ENCODE results near the gene PRSS57.

The PRSS57 gene

DNA sequence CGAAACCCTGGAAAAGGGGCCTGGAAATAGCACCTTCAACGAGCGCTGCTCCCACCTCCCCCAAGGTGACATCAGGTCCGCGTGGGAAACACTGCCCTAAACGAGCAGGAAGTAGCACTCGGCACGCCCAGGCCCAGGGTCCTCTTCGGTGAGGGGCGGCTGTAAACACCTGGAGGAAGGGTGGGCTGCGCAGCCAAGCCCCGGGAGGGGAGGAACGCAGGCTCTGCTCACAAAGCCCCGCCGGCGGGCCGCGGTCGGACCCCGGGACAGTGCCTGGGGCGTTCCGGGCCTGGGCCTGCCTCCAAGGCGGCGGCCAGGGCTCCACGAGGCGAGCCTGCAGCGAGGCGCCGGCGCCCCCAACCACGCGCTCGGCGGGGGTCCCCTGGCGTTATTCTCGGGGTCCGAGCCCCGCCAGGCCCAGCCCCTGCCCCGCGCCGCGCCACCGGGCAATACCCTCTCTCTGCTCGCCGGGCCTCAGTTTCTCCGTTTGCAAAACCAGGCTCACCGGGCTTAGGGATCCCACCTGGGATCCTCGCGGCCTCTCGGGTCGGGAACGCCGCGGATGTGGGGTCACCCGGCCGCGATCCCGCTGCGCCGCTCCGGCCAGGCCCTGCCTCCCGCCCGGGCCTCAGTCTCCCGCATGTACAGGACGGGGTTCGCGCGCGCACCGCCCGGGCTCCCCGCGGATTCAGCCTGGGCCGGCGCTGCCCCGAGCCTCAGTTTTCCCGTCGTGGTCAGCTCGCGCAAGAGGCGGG lies 32.9 kb downstream of the PRSS57 start (continued):
- TF ChIP-seq, protein P1, sequence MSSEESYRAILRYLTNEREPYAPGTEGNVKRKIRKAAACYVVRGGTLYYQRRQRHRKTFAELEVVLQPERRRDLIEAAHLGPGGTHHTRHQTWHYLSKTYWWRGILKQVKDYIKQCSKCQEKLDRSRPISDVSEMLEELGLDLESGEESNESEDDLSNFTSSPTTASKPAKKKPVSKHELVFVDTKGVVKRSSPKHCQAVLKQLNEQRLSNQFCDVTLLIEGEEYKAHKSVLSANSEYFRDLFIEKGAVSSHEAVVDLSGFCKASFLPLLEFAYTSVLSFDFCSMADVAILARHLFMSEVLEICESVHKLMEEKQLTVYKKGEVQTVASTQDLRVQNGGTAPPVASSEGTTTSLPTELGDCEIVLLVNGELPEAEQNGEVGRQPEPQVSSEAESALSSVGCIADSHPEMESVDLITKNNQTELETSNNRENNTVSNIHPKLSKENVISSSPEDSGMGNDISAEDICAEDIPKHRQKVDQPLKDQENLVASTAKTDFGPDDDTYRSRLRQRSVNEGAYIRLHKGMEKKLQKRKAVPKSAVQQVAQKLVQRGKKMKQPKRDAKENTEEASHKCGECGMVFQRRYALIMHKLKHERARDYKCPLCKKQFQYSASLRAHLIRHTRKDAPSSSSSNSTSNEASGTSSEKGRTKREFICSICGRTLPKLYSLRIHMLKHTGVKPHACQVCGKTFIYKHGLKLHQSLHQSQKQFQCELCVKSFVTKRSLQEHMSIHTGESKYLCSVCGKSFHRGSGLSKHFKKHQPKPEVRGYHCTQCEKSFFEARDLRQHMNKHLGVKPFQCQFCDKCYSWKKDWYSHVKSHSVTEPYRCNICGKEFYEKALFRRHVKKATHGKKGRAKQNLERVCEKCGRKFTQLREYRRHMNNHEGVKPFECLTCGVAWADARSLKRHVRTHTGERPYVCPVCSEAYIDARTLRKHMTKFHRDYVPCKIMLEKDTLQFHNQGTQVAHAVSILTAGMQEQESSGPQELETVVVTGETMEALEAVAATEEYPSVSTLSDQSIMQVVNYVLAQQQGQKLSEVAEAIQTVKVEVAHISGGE (tag by site-specific recombination; conservative IDR thresholded peaks at IDR 0.05; ENCODE audit: low read depth), result peak; percentile 22; the same call in 1 of the 2 replicates
- TF ChIP-seq ZNF335 (tag by site-specific recombination; conservative IDR thresholded peaks at IDR 0.05), result peak; percentile 55

- Histone ChIP-seq H3K36me3 (ENCODE audit: control insufficient read depth in 2 of 2, insufficient read depth in 1 of 2, low read length in 2 of 2) (peaks cover 0 to 41% of the 10 kb centered on the region in 2 experiments; a peak in 1 of 3 replicates), H3K4me1 (ENCODE audit: control insufficient read depth, insufficient read depth, low read length) (peaks cover 9% of the 10 kb centered on the region), H3K27ac (ENCODE audit: extremely low read depth, low read depth, low read length) (peak overlapping the region; percentile 94), H3K9me3 (ENCODE audit: control insufficient read depth, insufficient read depth, low read depth, low read length) (no peaks in the 10 kb centered on the region), H3K4me3 (ENCODE audit: low read depth, low read length) (peak overlapping the region; percentile 86)
- CTCF ChIA-PET, result interaction anchor here (0.6 kb wide), 1 partner anchor 142 kb away, joined by 3 read pairs; no protein-coding TSS in a partner anchor
- POLR2A ChIA-PET, result interaction anchor here (0.5 kb wide), 1 partner anchor 1129 kb away, joined by 3 read pairs; no protein-coding TSS in a partner anchor
- no peak for TF ChIP-seq ZNF707 (tag by site-specific recombination; IDR thresholded peaks at IDR 0.05)
- no peak for TF ChIP-seq KLF16 (tag by site-specific recombination; IDR thresholded peaks at IDR 0.05)
- no peak for TF ChIP-seq ZNF398 (tag by site-specific recombination; IDR thresholded peaks at IDR 0.05)
- no peak for TF ChIP-seq ZNF16 (tag by site-specific recombination; IDR thresholded peaks at IDR 0.05; ENCODE audit: low read depth)
- peak; percentile 26; the same call in 1 of the 2 replicates for TF ChIP-seq ZNF76 (tag by site-specific recombination; IDR thresholded peaks at IDR 0.05; ENCODE audit: borderline replicate concordance, low read depth)
- peak; percentile 23 for TF ChIP-seq ZIC2 (tag by site-specific recombination; IDR thresholded peaks at IDR 0.05)
- TF ChIP-seq GLIS1 (tag by site-specific recombination; IDR thresholded peaks at IDR 0.05), result peak; percentile 24; the same call in 1 of the 2 replicates
- peak; percentile 33; the same call in 1 of the 2 replicates for TF ChIP-seq SP2 (tag by site-specific recombination; IDR thresholded peaks at IDR 0.05)
- TF ChIP-seq, protein P2, sequence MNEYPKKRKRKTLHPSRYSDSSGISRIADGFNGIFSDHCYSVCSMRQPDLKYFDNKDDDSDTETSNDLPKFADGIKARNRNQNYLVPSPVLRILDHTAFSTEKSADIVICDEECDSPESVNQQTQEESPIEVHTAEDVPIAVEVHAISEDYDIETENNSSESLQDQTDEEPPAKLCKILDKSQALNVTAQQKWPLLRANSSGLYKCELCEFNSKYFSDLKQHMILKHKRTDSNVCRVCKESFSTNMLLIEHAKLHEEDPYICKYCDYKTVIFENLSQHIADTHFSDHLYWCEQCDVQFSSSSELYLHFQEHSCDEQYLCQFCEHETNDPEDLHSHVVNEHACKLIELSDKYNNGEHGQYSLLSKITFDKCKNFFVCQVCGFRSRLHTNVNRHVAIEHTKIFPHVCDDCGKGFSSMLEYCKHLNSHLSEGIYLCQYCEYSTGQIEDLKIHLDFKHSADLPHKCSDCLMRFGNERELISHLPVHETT (tag by site-specific recombination; IDR thresholded peaks at IDR 0.05), result no peak
Measured at GRCh38 chr19:661427-662196, 33.6 kb downstream of the PRSS57 start.

DNA sequence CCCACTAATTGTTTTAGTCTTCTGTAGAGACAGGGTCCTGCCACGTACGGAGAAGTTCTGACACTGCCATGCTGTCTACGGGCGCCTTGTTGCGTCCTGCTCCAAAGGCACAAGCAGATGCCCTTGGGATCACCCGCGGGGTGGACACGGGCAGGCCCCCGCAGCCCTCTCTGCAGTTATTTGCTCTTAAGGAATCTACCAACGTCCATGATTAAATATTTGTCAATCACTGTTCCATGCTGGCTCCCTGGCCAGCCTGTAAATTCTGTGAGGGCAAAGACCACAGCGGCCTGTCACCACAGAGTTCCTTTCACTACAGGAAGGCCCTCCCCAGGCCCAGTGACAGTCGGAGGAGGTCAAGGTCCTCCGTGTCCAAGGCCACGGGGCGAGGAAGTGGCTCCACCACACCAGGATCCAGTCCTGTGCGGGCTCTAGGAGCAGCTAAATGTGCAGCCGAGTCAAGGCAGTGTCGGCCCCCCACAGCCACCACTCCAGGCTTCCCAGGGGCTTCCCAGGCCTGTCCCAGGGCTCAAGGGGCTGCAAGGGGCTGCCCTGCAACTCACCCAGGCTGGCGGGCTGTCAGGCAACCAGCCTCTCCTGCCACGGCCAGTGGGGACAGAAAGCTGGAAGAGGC lies 34.3 kb downstream of the PRSS57 start:
- TF ChIP-seq ZNF747 (tag by site-specific recombination; IDR thresholded peaks at IDR 0.05) (no peak), ZXDB (tag by site-specific recombination; IDR thresholded peaks at IDR 0.05) (peak; percentile 88), ZIC2 (tag by site-specific recombination; IDR thresholded peaks at IDR 0.05) (peak; percentile 68)
- Histone ChIP-seq H3K36me3 (ENCODE audit: control insufficient read depth in 2 of 2, insufficient read depth in 1 of 2, low read length in 2 of 2) (peaks cover 0 to 42% of the 10 kb centered on the region in 2 experiments; a peak in 1 of 3 replicates), H3K4me3 (ENCODE audit: low read depth, low read length) (peak overlapping the region; percentile 2; the same call in 1 of the 2 replicates), H3K4me1 (ENCODE audit: control insufficient read depth, insufficient read depth, low read length) (peaks cover 9% of the 10 kb centered on the region), H3K9me3 (ENCODE audit: control insufficient read depth, insufficient read depth, low read depth, low read length) (no peaks in the 10 kb centered on the region), H3K27ac (ENCODE audit: extremely low read depth, low read depth, low read length) (peak overlapping the region; percentile 94)
- ChIA-PET POLR2A (interaction anchor here (0.5 kb wide), 1 partner anchor 1130 kb away, joined by 3 read pairs; no protein-coding TSS in a partner anchor), CTCF (interaction anchor here (0.6 kb wide), 1 partner anchor 141 kb away, joined by 3 read pairs; no protein-coding TSS in a partner anchor)
